SU-DHL-6 (cell line): ENCODE results near the gene RAB31.

Source experiments
- H2AFZ ChIP-seq: fragments of 200-600 bp; sonication (generic); 2 replicates; pipeline ENCODE4 v1.6.1; 2014; ENCODE audit warnings: low read depth, mild to moderate bottlenecking, moderate library complexity, mixed read lengths, antibody characterized with exemption, low read length; ENCODE audit not compliant: severe bottlenecking
- H3F3A ChIP-seq: fragments of 200-600 bp; shearing (Covaris generic); 2 replicates; pipeline ENCODE4 v1.6.0; 2016; ENCODE audit warnings: antibody characterized with exemption, mild to moderate bottlenecking; ENCODE audit not compliant: insufficient read depth
- H3K27ac ChIP-seq: fragments of 200-600 bp; sonication (generic); 2 replicates; pipeline ENCODE4 v1.5.1; 2016; ENCODE audit warnings: low read depth, mild to moderate bottlenecking, low read length, moderate library complexity, mixed read lengths
- H3K27me3 ChIP-seq: fragments of 200-600 bp; sonication (generic), shearing (Covaris generic); 2 replicates; pipeline ENCODE4 v1.6.0; 2014; ENCODE audit warnings: mild to moderate bottlenecking, low read length
- H3K36me3 ChIP-seq: fragments of 200-600 bp; sonication (generic); 2 replicates; pipeline ENCODE4 v1.6.1; 2014; ENCODE audit warnings: mild to moderate bottlenecking, low read length, mixed read lengths
- H3K4me2 ChIP-seq: fragments of 300-600, 200-600 bp; shearing (Covaris generic), sonication (generic); 2 replicates; pipeline ENCODE4 v1.6.0; 2014; ENCODE audit warnings: low read length, low read depth, mild to moderate bottlenecking; ENCODE audit not compliant: poor library complexity, severe bottlenecking
- H3K4me3 ChIP-seq: fragments of 200-600 bp; sonication (generic); 2 replicates; pipeline ENCODE4 v1.5.1; 2014; ENCODE audit warnings: antibody characterized with exemption, low read length, mild to moderate bottlenecking, mixed read lengths; ENCODE audit not compliant: insufficient read depth, poor library complexity, severe bottlenecking
- H3K79me2 ChIP-seq: fragments of 200-600 bp; sonication (generic); 2 replicates; pipeline ENCODE4 v1.6.1; 2014; ENCODE audit warnings: mild to moderate bottlenecking, low read length, moderate library complexity; ENCODE audit not compliant: insufficient read depth
- H3K9ac ChIP-seq: fragments of 200-600 bp; sonication (generic); 2 replicates; pipeline ENCODE4 v1.7.0; 2014; ENCODE audit warnings: mild to moderate bottlenecking, low read length
- H3K9me2 ChIP-seq: fragments of 200-600 bp; sonication (generic); replicated peaks from 2 replicates; pipeline ENCODE4 v1.6.1; 2014; ENCODE audit warnings: low read length; ENCODE audit not compliant: insufficient read depth
- H3K9me3 ChIP-seq: fragments of 200-600 bp; sonication (generic); 2 replicates; pipeline ENCODE4 v1.6.1; 2014; ENCODE audit warnings: low read length, mixed read lengths; ENCODE audit not compliant: insufficient read depth
- H4K20me1 ChIP-seq: fragments of 200-600 bp; sonication (generic); 2 replicates; pipeline ENCODE4 v1.6.1; 2014; ENCODE audit warnings: low read depth, mild to moderate bottlenecking, antibody characterized with exemption, low read length, moderate library complexity, mixed read lengths
- CTCF ChIP-seq: fragments of 200-600 bp; sonication (generic); IDR thresholded peaks from one replicate; pipeline ENCODE4 v1.5.1; 2017; ENCODE audit warnings: antibody characterized with exemption, mild to moderate bottlenecking, low read length, moderate library complexity; ENCODE audit not compliant: insufficient read depth, poor library complexity, severe bottlenecking
- EZH2phosphoT487 ChIP-seq: fragments of 200-600 bp; sonication (generic), shearing (Covaris generic); conservative IDR thresholded peaks from 2 replicates; pipeline ENCODE4 v1.6.1; 2018; ENCODE audit warnings: mild to moderate bottlenecking, antibody characterized with exemption, low read length, moderate library complexity, mixed read lengths

RAB31 gene

GRCh38 chr18:9705183-9705829, 2.8 kb upstream of the RAB31 start:
- no peaks in the 10 kb centered on the region for H3K36me3 ChIP-seq
- TF ChIP-seq CTCF = no peak
- no peak for TF ChIP-seq EZH2phosphoT487
- H3K9ac ChIP-seq = no peak overlapping the region
- H3K4me3 ChIP-seq = no peak overlapping the region
- H3F3A ChIP-seq = no peaks in the 10 kb centered on the region
- H3K4me2 ChIP-seq = no peak overlapping the region
- no peaks in the 10 kb centered on the region for H4K20me1 ChIP-seq
- H3K9me3 ChIP-seq = no peaks in the 10 kb centered on the region
- H2AFZ ChIP-seq = no peak overlapping the region
- no peaks in the 10 kb centered on the region for H3K27me3 ChIP-seq
- no peaks in the 10 kb centered on the region for H3K9me2 ChIP-seq
- no peaks in the 10 kb centered on the region for H3K79me2 ChIP-seq
- no peak overlapping the region for H3K27ac ChIP-seq

GRCh38 chr18:9706081-9706935, 1.8 kb upstream of the RAB31 start:
- no peak overlapping the region for H3K4me3 ChIP-seq
- H2AFZ ChIP-seq = no peak overlapping the region
- no peak overlapping the region for H3K9ac ChIP-seq
- H3K27me3 ChIP-seq = no peaks in the 10 kb centered on the region
- no peaks in the 10 kb centered on the region for H3K9me2 ChIP-seq
- no peak overlapping the region for H3K27ac ChIP-seq
- no peaks in the 10 kb centered on the region for H3K9me3 ChIP-seq
- no peaks in the 10 kb centered on the region for H3K36me3 ChIP-seq
- no peaks in the 10 kb centered on the region for H3F3A ChIP-seq
- no peak overlapping the region for H3K4me2 ChIP-seq
- no peak for TF ChIP-seq CTCF
- TF ChIP-seq EZH2phosphoT487 = no peak
- no peaks in the 10 kb centered on the region for H3K79me2 ChIP-seq
- no peaks in the 10 kb centered on the region for H4K20me1 ChIP-seq

GRCh38 chr18:9707381-9708056, 582 bp upstream of the RAB31 start:
- no peaks in the 10 kb centered on the region for H3K36me3 ChIP-seq
- H2AFZ ChIP-seq = no peak overlapping the region
- no peak overlapping the region for H3K27ac ChIP-seq
- H3K4me3 ChIP-seq = no peak overlapping the region
- H3K27me3 ChIP-seq = no peaks in the 10 kb centered on the region
- no peaks in the 10 kb centered on the region for H3K9me3 ChIP-seq
- H3K79me2 ChIP-seq = no peaks in the 10 kb centered on the region
- no peaks in the 10 kb centered on the region for H4K20me1 ChIP-seq
- H3K9ac ChIP-seq = no peak overlapping the region
- H3K9me2 ChIP-seq = no peaks in the 10 kb centered on the region
- H3F3A ChIP-seq = no peaks in the 10 kb centered on the region
- no peak for TF ChIP-seq EZH2phosphoT487
- no peak for TF ChIP-seq CTCF
- no peak overlapping the region for H3K4me2 ChIP-seq
